Measurements from ENCODE around the gene BRD3OS.

- TF ChIP-seq, protein P1, sequence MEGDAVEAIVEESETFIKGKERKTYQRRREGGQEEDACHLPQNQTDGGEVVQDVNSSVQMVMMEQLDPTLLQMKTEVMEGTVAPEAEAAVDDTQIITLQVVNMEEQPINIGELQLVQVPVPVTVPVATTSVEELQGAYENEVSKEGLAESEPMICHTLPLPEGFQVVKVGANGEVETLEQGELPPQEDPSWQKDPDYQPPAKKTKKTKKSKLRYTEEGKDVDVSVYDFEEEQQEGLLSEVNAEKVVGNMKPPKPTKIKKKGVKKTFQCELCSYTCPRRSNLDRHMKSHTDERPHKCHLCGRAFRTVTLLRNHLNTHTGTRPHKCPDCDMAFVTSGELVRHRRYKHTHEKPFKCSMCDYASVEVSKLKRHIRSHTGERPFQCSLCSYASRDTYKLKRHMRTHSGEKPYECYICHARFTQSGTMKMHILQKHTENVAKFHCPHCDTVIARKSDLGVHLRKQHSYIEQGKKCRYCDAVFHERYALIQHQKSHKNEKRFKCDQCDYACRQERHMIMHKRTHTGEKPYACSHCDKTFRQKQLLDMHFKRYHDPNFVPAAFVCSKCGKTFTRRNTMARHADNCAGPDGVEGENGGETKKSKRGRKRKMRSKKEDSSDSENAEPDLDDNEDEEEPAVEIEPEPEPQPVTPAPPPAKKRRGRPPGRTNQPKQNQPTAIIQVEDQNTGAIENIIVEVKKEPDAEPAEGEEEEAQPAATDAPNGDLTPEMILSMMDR (IDR thresholded peaks at IDR 0.05), result no peak
- no peak for TF ChIP-seq POLR2AphosphoS5 (IDR thresholded peaks at IDR 0.05)
- no peak for TF ChIP-seq POLR2A (IDR thresholded peaks at IDR 0.05)
Observed at GRCh38 chr9:134034215-134035040, 9.1 kb downstream of the BRD3OS start.

All from breast epithelium (tissue), 3 donors.